ENCODE data around the gene CNST. TPM values are rescaled to one million over a fixed set of nuclear protein-coding genes. Genes with fewer than 3 reads are reported as not detected.
"Not testable (repeated sequence)": the region's sequence is repeated elsewhere in the genome, so short reads cannot be mapped to it uniquely, and the experiment has no call there.

CNST gene
- total and polyA plus RNA-seq, 9 donors = 8.7 to 31.2 (median 22.4) TPM

GRCh38 chr1:246597971-246598370 lies 31.7 kb downstream of the CNST start:
- DNase-seq = no peak
- Histone ChIP-seq H3K36me3 (no peaks in the 10 kb centered on the region), H3K27ac (no peak overlapping the region), H3K9me3 (no peaks in the 10 kb centered on the region), H3K4me3 (no peak overlapping the region), H3K4me1 (ENCODE audit: insufficient read depth) (peaks cover 3% of the 10 kb centered on the region), H3K27me3 (no peaks in the 10 kb centered on the region)
- intact Hi-C loops (cut with DNase I) = no loop called here
- 96% methylated on average over 7 of the region's 7 CpGs for WGBS, 3 donors
- no peak for TF ChIP-seq EP300 (IDR thresholded peaks at IDR 0.05)
- TF ChIP-seq CTCF (IDR thresholded peaks at IDR 0.05) = no peak
- no peak for TF ChIP-seq POLR2A (IDR thresholded peaks at IDR 0.05)

GRCh38 chr1:246599315-246599714 lies 33.1 kb downstream of the CNST start:
- Histone ChIP-seq H3K4me1 (ENCODE audit: insufficient read depth) (peaks cover 3% of the 10 kb centered on the region), H3K36me3 (no peaks in the 10 kb centered on the region), H3K27ac (no peak overlapping the region), H3K4me3 (no peak overlapping the region), H3K9me3 (no peaks in the 10 kb centered on the region), H3K27me3 (no peaks in the 10 kb centered on the region)
- no peak for DNase-seq
- WGBS, 3 donors = 61 to 71% (median 61%) methylated on average over 4 of the region's 4 CpGs
- intact Hi-C loops (cut with DNase I) = no loop called here
- TF ChIP-seq EP300 (IDR thresholded peaks at IDR 0.05) = no peak
- TF ChIP-seq POLR2A (IDR thresholded peaks at IDR 0.05) = no peak

- intact Hi-C loops (cut with DNase I) = no loop called here
- WGBS, 3 donors = 96 to 97% (median 96%) methylated on average over 2 of the region's 2 CpGs
- Histone ChIP-seq H3K36me3 (no peaks in the 10 kb centered on the region), H3K9me3 (no peaks in the 10 kb centered on the region), H3K27me3 (no peaks in the 10 kb centered on the region), H3K4me1 (ENCODE audit: insufficient read depth) (peaks cover 3% of the 10 kb centered on the region), H3K4me3 (no peak overlapping the region), H3K27ac (no peak overlapping the region)
- DNase-seq = no peak
- TF ChIP-seq POLR2A (IDR thresholded peaks at IDR 0.05) (no peak), EP300 (IDR thresholded peaks at IDR 0.05) (no peak), CTCF (IDR thresholded peaks at IDR 0.05) (no peak)
Measured at GRCh38 chr1:246600579-246600978, 34.3 kb downstream of the CNST start.

GRCh38 chr1:246602194-246602593 lies 35.9 kb downstream of the CNST start:
- Histone ChIP-seq H3K4me1 (ENCODE audit: insufficient read depth) (peaks cover 3% of the 10 kb centered on the region), H3K27ac (no peak overlapping the region), H3K9me3 (no peaks in the 10 kb centered on the region), H3K36me3 (no peaks in the 10 kb centered on the region), H3K4me3 (no peak overlapping the region), H3K27me3 (no peaks in the 10 kb centered on the region)
- no peak for DNase-seq
- WGBS, 3 donors = 82 to 88% (median 87%) methylated on average over 3 of the region's 3 CpGs
- intact Hi-C loops (cut with DNase I) = no loop called here
- TF ChIP-seq POLR2A (IDR thresholded peaks at IDR 0.05) (no peak), CTCF (IDR thresholded peaks at IDR 0.05) (no peak), EP300 (IDR thresholded peaks at IDR 0.05) (no peak)

GRCh38 chr1:246605231-246605630 lies 39.0 kb downstream of the CNST start:
- H3K27ac ChIP-seq; H3K9me3 ChIP-seq; H3K4me3 ChIP-seq; H3K27me3 ChIP-seq; H3K36me3 ChIP-seq; H3K4me1 ChIP-seq (ENCODE audit: insufficient read depth); DNase-seq; intact Hi-C loops (cut with DNase I): not testable (repeated sequence)
- 95 to 97% (median 96%) methylated on average over 19 of the region's 19 CpGs for WGBS, 3 donors

- Histone ChIP-seq H3K4me1 (ENCODE audit: insufficient read depth) (peaks cover 6% of the 10 kb centered on the region), H3K4me3 (no peak overlapping the region), H3K27me3 (no peaks in the 10 kb centered on the region), H3K9me3 (no peaks in the 10 kb centered on the region), H3K27ac (no peak overlapping the region), H3K36me3 (no peaks in the 10 kb centered on the region)
- WGBS, 3 donors = 88 to 96% (median 92%) methylated on average over 19 of the region's 19 CpGs
- TF ChIP-seq EP300 (IDR thresholded peaks at IDR 0.05) (no peak), CTCF (IDR thresholded peaks at IDR 0.05) (no peak), POLR2A (IDR thresholded peaks at IDR 0.05) (no peak)
- DNase-seq = no peak
- intact Hi-C loops (cut with DNase I) = no loop called here
Measured at GRCh38 chr1:246607462-246607861, 41.2 kb downstream of the CNST start.
